ENCODE data around the gene PLIN5.

GRCh38 chr19:4482721-4483364 lies 52.2 kb downstream of the PLIN5 start:
- no peak for TF ChIP-seq CTCF (IDR thresholded peaks at IDR 0.05; ENCODE audit: low read length)
- no peak for TF ChIP-seq EZH2 (optimal IDR thresholded peaks at IDR 0.05; ENCODE audit: low read depth, low read length)
- TF ChIP-seq EZH2phosphoT487 (IDR thresholded peaks at IDR 0.05; ENCODE audit: low read length), result no peak
